ENCODE measurements around the gene STK35.

GRCh38 chr20:2093159-2093781 is 8.4 kb upstream of the STK35 start:
- TF ChIP-seq, protein P1, sequence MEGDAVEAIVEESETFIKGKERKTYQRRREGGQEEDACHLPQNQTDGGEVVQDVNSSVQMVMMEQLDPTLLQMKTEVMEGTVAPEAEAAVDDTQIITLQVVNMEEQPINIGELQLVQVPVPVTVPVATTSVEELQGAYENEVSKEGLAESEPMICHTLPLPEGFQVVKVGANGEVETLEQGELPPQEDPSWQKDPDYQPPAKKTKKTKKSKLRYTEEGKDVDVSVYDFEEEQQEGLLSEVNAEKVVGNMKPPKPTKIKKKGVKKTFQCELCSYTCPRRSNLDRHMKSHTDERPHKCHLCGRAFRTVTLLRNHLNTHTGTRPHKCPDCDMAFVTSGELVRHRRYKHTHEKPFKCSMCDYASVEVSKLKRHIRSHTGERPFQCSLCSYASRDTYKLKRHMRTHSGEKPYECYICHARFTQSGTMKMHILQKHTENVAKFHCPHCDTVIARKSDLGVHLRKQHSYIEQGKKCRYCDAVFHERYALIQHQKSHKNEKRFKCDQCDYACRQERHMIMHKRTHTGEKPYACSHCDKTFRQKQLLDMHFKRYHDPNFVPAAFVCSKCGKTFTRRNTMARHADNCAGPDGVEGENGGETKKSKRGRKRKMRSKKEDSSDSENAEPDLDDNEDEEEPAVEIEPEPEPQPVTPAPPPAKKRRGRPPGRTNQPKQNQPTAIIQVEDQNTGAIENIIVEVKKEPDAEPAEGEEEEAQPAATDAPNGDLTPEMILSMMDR (IDR thresholded peaks at IDR 0.05; ENCODE audit: poor library complexity), result peak; percentile 68
- TF ChIP-seq EZH2 (IDR thresholded peaks at IDR 0.05; ENCODE audit: borderline replicate concordance), result no peak
